Stimulated activated naive CD8-positive, alpha-beta T cell treated with anti-CD3 and anti-CD28 coated beads, Interleukin-15, amount 100 ng/mL, for 72 hours (primary cell): ENCODE measurements around the gene ANKFN1.

Experiments
- ATAC-seq: fragments of 150-1000 bp; cut with Tn5 transposase; 2 replicates; pipeline ENCODE4 v1.10.0; 2021; ENCODE audit warnings: mild to moderate bottlenecking, moderate library complexity
- DNase-seq, 2 donors: peaks; one replicate each; pipeline ENCODE4 v3.0.0; 2021 to 2022
- H3K27ac Mint-ChIP-seq, 2 donors: one replicate each; pipeline ENCODE4 v1.8.0; 2022; ENCODE audit warnings: mild to moderate bottlenecking in 2 of 2, mixed read lengths in 2 of 2, moderate library complexity in 2 of 2
- H3K27me3 Mint-ChIP-seq: one replicate; pipeline ENCODE4 v1.8.0; 2022; ENCODE audit warnings: mixed read lengths
- H3K4me1 Mint-ChIP-seq: one replicate; pipeline ENCODE4 v1.8.0; 2022; ENCODE audit warnings: mild to moderate bottlenecking, mixed read lengths
- H3K4me3 Mint-ChIP-seq, 2 donors: one replicate each; pipeline ENCODE4 v1.8.0; 2022; ENCODE audit warnings: mild to moderate bottlenecking in 2 of 2, mixed read lengths in 2 of 2, moderate library complexity in 1 of 2
- H3K9me3 Mint-ChIP-seq, 2 donors: one replicate each; pipeline ENCODE4 v1.8.0; 2022; ENCODE audit warnings: mixed read lengths in 2 of 2

Gene ANKFN1, protein sequence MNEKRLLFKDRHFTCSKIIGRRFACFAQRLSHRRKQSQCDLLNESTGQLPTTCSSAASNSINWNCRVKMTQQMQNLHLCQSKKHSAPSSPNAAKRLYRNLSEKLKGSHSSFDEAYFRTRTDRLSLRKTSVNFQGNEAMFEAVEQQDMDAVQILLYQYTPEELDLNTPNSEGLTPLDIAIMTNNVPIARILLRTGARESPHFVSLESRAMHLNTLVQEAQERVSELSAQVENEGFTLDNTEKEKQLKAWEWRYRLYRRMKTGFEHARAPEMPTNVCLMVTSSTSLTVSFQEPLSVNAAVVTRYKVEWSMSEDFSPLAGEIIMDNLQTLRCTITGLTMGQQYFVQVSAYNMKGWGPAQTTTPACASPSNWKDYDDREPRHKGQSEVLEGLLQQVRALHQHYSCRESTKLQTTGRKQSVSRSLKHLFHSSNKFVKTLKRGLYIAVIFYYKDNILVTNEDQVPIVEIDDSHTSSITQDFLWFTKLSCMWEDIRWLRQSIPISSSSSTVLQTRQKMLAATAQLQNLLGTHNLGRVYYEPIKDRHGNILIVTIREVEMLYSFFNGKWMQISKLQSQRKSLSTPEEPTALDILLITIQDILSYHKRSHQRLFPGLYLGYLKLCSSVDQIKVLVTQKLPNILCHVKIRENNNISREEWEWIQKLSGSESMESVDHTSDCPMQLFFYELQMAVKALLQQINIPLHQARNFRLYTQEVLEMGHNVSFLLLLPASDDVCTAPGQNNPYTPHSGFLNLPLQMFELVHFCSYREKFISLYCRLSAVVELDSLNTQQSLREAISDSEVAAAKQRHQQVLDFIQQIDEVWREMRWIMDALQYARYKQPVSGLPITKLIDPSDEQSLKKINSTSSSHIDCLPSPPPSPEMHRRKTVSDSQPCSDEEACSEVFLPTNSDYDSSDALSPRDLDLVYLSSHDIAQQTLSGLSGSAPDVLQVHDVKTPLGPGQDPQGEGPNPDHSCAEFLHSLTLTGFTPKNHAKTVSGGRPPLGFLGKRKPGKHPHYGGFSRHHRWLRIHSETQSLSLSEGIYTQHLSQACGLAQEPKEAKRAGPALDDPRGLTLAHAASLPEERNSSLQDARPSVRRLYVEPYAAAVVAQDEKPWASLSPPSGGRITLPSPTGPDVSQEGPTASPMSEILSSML

DNA sequence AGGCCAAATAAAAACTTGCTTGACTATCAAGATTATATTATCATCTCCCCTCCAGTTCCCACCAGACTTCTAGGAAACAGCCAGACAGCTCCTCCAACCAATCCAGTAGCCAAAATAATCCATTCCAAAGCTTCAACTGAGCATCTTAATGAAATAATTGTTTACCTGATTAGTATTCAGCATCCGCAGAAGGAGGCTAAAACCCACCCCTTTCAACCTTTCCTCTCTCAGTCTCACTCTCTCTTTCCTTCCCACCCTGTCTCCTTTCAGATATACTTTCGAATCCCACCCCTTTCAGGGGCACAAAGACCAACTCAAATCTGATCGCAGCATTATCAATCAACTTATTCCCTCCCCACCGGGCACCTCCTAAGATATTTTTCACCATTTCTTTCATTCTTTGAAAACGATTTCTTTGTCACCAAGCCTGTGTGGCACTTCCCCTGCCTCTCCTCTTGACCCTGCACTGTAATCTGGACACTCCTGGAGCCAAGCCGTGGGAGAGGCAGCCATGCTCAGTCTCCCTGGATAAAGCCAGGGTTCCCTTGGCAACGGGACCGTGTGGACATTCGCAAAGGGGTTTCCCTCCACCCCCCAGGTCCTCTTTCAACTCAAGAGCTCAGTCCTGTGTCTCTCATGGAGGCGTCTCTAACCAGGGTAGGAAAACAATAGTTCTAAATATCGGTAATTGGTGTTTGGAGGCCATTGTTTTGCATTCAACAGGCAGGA is at the start of gene ANKFN1:
ANKFN1 (plus strand) TSS at position 602 of the 729 bp plus-strand sequence. CDS start 59,193 bp downstream, outside the sequence.
- DNase-seq (no peak), ATAC-seq (no peak)
- peak within 1 kb of the TSS; percentile 15 to 29 for H3K27ac Mint-ChIP-seq
- H3K4me3 Mint-ChIP-seq, result no peak within 1 kb of the TSS
- H3K27me3 Mint-ChIP-seq, result no peaks in the 10 kb centered on the region
- H3K9me3 Mint-ChIP-seq, result no peaks in the 10 kb centered on the region
- H3K4me1 Mint-ChIP-seq, result no peaks in the 10 kb centered on the region

DNA sequence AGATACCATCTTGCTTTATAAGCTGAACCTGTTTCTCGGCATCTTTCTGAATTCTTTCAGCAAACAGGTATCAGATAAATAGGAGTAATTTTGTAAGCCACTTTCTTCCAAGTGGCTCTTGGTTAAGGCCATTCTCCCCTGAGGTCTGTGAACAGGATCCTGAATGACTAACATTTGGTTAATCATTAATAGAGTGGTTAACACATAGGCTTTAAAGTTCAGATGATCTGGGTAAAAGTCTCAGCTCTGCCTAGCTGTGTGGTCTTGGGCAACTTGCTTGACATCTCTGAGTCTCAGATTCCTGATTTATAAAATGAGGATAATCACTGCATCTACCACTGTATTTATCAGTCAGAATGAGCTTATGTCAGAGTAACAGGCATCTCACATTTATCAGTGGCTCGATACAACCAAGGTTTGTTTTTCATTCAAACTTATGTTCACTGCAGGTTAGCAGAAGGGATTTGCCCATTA is 44.4 kb upstream of the ANKFN1 start:
- Mint-ChIP-seq H3K27me3 (peaks cover 29% of the 10 kb centered on the region), H3K4me3 (no peak overlapping the region), H3K9me3 (no peaks in the 10 kb centered on the region), H3K4me1 (no peaks in the 10 kb centered on the region), H3K27ac (no peak overlapping the region)
- DNase-seq (no peak), ATAC-seq (no peak)

DNA sequence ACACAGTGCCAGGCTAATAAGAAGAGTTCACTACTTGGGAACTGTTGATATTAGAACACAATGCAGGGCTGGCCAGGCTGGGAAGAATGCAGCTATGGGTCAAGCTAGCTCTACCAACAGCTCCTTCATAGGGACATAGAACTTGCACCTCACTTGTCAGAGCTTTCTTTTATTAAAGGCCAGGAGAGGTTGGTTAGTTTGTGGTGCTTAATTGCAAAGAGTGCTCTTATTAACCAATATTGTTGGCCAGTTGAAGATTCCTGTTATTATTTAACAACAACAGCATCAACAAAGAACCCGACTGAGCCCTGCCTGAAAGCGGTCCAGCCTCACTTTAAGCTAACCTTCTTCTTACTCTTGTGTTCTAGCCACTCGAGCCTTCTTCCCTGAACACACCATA is 43.4 kb upstream of the ANKFN1 start:
- no peak for DNase-seq
- peaks cover 22% of the 10 kb centered on the region for H3K27me3 Mint-ChIP-seq
- no peaks in the 10 kb centered on the region for H3K9me3 Mint-ChIP-seq
- no peak for ATAC-seq
- H3K4me3 Mint-ChIP-seq, result no peak overlapping the region
- peak overlapping the region in 1 of 2 donors; percentile 73 for H3K27ac Mint-ChIP-seq
- no peaks in the 10 kb centered on the region for H3K4me1 Mint-ChIP-seq

DNA sequence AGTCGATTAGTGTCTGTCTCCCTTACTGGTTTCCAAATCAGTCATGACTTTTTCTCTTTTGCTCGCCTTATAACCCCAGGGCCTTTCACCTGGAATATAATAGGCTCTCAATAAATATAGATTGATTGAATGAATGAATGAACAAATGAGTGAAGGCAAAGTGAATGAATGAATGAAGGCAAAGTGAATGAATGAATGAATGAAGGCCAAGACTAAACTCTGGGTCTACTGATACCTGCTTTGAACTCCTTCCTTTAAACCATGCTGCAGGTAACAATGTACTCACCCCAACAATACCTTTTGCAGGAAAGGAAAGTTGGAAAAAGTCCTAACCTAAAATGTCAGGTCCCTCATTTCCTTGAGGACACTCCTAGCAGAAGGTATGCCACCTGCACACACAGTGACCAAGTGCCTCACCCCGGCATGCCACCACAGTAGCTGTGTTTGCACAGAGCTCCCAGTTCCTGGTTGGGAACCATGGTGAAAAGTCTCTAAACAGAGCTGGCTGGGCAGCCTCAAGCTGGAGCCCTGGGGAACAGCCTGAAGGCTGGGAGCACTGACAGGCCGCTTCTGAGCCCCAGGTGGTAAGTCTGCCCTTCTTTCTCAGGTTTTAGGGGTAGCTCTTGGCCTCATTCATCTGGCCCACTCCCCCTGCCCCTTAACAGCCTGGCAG is 42.7 kb upstream of the ANKFN1 start:
- DNase-seq (no peak), ATAC-seq (no peak)
- H3K4me3 Mint-ChIP-seq, result no peak overlapping the region
- H3K9me3 Mint-ChIP-seq, result no peaks in the 10 kb centered on the region
- H3K27ac Mint-ChIP-seq, result no peak overlapping the region
- peaks cover 14% of the 10 kb centered on the region for H3K27me3 Mint-ChIP-seq
- H3K4me1 Mint-ChIP-seq, result no peaks in the 10 kb centered on the region

DNA sequence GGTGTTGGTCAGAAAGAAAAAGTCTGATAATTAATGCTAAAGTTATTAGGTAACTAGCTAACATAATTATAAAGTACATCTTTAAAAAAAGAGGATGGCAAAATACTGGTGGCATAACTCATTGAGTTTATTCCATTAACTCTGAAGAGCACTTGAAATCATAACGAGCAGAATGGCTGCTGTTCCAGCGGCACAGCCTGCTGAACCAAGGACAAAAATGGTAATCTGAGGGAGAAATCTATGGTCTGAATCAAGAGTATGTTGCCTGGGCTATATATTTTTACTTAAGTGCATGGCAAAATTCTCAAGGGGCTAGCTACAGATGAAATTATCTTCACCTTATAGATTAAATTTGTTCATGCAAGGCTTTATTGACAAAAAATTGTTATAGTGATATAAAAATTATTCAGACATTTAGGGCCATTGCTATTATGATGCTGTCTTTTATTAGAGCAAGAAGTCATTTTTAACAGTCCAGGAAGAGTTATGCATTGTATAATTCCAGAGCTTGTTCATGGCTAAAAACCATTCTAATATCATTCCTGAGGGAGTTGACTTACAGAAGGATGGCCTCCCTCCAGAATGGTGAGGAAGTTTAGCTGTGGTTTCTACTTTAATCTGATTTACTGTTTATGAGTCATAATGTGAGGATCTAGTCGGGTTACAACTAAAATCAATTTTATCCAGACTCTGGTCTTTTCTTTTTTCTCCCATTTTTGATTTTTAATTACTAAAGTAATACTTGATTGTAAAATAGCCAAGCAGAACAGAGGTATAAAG is 41.4 kb upstream of the ANKFN1 start:
- no peak for ATAC-seq
- H3K9me3 Mint-ChIP-seq, result no peaks in the 10 kb centered on the region
- no peak overlapping the region for H3K4me3 Mint-ChIP-seq
- DNase-seq, result no peak
- H3K4me1 Mint-ChIP-seq, result no peaks in the 10 kb centered on the region
- no peak overlapping the region for H3K27ac Mint-ChIP-seq
- peaks cover 11% of the 10 kb centered on the region for H3K27me3 Mint-ChIP-seq

DNA sequence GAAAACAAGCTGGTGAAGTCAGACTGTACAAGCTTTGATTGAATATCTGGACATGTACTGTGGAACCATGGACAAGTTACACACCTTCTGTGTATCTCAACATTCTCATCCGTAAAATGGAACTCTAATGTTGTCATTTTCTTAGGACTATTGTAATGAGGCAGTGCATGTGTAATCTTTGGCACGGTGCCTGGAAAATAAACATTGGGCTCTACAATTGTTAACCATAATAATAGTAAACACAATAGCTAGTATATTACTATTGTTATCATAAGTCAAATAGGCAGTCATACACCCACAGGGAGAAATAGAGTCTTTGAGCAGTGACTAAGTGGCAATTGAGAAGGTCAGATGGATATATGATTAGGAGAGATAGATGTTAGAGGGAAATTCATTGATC is 39.8 kb upstream of the ANKFN1 start:
- no peaks in the 10 kb centered on the region for H3K4me1 Mint-ChIP-seq
- H3K9me3 Mint-ChIP-seq, result no peaks in the 10 kb centered on the region
- DNase-seq (no peak), ATAC-seq (no peak)
- no peak overlapping the region for H3K4me3 Mint-ChIP-seq
- no peak overlapping the region for H3K27ac Mint-ChIP-seq
- H3K27me3 Mint-ChIP-seq, result peaks cover 11% of the 10 kb centered on the region

DNA sequence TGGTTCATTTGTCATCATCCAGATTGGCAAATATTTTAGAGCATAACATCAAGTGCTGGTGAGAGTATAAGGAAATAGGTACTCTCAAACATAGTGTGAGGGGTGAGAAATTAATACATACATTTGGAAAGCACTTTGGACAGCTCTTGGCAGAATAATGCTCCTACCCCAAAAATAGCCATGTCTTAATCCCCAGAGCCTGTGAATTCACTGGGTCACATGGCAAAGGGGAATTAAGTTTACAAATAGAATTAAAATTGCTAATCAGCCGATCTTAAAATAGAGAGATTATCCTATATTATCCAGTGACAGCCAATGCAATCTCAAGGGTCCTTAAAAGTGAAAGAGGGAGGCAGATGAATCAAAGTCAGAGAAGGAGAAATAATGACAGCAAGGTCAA is 38.8 kb upstream of the ANKFN1 start:
- Mint-ChIP-seq H3K27me3 (peaks cover 11% of the 10 kb centered on the region), H3K9me3 (no peaks in the 10 kb centered on the region), H3K4me3 (no peak overlapping the region), H3K4me1 (no peaks in the 10 kb centered on the region), H3K27ac (no peak overlapping the region)
- DNase-seq (no peak), ATAC-seq (no peak)

DNA sequence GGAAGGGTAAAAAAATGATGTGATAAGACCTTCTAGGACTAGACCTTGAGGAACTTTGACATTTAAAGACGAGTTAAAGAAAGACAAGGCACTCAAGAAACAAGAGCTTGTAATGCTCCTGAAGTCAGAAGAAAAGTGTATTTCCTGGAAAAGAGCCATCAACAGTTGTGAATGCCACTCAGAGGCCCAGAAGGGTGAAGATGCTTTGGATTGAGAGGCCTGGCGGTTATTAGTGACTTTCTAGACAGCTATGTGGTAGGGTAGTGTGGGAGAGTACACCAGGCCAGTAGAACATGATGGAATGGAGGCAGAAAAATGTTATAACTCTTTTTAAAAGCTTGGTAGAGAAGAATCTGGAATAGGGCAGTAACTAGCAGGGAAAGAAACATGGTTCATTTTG is 34.1 kb upstream of the ANKFN1 start:
- H3K9me3 Mint-ChIP-seq, result no peaks in the 10 kb centered on the region
- no peaks in the 10 kb centered on the region for H3K4me1 Mint-ChIP-seq
- H3K27ac Mint-ChIP-seq, result no peak overlapping the region
- H3K27me3 Mint-ChIP-seq, result no peaks in the 10 kb centered on the region
- DNase-seq (no peak), ATAC-seq (no peak)
- no peak overlapping the region for H3K4me3 Mint-ChIP-seq

DNA sequence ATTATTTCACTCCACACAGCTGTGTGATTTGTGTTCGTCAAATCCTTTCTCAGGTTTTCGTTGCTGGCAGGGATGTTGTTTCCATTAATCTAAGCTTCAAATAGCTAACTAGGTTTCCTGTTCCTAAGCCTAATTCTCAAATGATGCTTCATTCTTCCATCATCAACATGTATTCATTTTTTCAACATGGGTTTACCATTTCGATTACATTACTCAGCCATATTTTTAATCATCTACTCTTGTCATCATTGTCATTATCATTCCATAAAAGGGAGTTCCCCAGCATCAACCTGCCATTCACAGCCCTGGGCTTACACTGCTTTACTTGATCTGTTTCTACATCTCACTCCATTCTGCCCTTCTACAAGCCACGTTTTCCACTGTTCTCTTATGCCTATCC is 33.3 kb upstream of the ANKFN1 start:
- no peaks in the 10 kb centered on the region for H3K9me3 Mint-ChIP-seq
- H3K27me3 Mint-ChIP-seq, result no peaks in the 10 kb centered on the region
- no peak for ATAC-seq
- no peak overlapping the region for H3K27ac Mint-ChIP-seq
- H3K4me3 Mint-ChIP-seq, result no peak overlapping the region
- no peaks in the 10 kb centered on the region for H3K4me1 Mint-ChIP-seq
- DNase-seq, result no peak

DNA sequence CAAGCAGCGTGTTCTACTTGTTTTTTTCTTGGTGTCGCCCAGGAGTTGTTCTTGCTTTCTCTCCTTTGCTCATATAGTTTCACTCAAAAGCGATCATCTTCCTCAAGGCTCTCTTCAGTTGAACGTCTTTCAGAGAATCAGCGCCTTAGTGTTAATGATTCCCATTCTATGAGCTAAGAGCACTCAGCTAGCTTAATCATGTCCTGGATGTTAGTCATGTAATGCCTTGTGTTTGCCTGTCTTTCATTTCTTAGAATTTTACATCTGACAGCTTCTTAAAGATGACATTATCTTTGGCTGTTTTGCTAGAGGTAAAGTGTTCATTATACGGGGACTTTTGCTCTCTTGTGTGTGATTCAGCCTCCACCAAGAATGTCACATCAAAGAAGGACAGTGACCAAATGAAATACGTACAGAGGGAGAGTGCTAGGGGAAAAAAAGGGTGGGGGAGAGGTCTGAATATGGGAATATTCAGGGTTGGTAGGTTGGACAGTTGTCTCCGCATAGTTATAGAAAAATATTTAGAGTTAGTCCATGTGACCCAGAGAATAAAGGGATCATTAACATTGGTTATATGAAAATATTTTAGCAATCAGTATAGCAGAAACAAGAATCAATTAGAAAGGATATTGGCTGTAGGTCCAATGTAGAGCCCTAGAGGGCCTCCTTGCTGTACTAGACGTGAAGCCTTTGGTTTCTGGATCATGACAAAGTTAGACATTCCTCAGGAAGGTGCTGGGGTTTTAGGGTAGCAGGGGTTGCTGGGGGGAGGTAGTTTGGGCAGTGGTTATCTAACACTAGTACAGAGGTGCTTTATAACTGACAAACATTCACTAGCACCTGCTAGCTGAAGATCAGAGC is 31.9 kb upstream of the ANKFN1 start:
- H3K27ac Mint-ChIP-seq, result no peak overlapping the region
- DNase-seq (no peak), ATAC-seq (no peak)
- H3K4me3 Mint-ChIP-seq, result no peak overlapping the region
- H3K9me3 Mint-ChIP-seq, result no peaks in the 10 kb centered on the region
- no peaks in the 10 kb centered on the region for H3K27me3 Mint-ChIP-seq
- H3K4me1 Mint-ChIP-seq, result no peaks in the 10 kb centered on the region

DNA sequence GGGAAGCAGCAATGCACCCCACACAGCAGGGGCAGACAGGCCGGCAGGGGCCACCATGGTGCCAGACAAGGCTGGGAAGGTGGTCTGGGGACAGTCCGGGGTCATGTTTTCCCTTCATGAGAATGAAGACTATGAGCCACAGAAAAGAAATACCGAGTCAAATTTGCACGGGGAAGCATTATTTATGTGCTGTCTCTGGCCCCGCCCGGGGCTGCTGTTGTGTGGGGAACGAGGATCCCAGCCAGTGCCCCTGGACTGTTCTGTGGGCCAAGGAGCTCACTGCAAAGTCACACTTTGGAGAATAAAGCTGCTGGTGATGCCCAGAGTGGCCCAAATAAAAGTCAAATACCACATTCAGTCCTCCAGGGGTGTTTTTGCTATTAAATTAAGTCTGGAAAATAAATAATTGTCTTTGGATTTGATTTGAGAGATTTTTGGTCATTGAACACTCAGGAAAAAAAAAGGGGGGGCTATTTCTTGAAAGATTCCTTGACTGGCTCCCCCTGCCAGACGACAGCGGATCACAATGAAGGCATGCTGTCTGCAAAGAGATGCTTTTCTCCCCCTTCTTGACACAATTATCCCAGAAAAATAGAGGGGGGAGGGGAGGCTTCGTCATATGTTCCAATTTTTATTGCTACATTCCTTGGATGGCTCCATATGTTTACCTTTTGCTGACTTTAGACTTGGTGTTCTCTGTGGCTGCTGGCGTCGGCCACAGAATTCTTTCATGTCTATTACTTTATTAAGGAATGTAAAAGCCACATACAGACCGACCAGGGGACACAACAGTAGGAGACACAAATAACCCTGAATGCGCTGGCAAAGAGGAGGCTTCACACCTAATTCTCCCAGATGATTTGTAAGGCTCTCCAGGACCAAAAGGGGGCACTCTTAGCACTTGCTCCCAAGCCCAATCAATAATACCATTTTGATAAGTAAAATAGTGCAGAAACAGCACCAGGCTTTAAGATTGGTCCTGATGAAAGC is 27.1 kb upstream of the ANKFN1 start:
- peaks cover 9% of the 10 kb centered on the region for H3K27me3 Mint-ChIP-seq
- DNase-seq (peak; percentile 10), ATAC-seq (no peak)
- no peaks in the 10 kb centered on the region for H3K9me3 Mint-ChIP-seq
- H3K4me3 Mint-ChIP-seq, result no peak overlapping the region
- no peaks in the 10 kb centered on the region for H3K4me1 Mint-ChIP-seq
- H3K27ac Mint-ChIP-seq, result no peak overlapping the region

DNA sequence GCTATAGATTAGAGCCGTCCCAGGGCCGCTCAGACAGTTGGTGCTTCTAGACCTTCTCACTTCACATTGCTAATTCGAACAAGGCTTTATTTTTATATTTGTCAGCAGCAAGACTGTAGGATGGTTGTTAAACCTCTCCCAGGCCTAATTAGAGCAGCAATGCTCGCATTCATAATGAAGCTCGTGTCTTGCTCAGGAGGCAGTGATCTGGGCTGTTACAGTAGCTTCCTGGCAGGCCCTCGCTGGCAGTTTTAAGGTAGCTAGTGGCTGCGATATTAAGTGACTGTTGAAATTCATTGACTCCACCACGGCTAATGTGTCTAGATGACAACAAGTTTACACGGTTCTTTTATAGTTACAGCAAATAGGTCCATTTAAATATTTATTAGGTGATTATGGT is 23.2 kb upstream of the ANKFN1 start:
- Mint-ChIP-seq H3K9me3 (no peaks in the 10 kb centered on the region), H3K27ac (no peak overlapping the region), H3K4me1 (no peaks in the 10 kb centered on the region), H3K4me3 (no peak overlapping the region), H3K27me3 (peaks cover 9% of the 10 kb centered on the region)
- no peak for DNase-seq
- ATAC-seq, result no peak
